ENCODE measurements around the gene GIPR. TPM values are rescaled to one million over a fixed set of nuclear protein-coding genes. Genes with fewer than 3 reads are reported as not detected.

The GIPR gene
- total and polyA plus RNA-seq, 9 donors = 0.02 to 1.6 (median 0.32) TPM; not detected in 3

GRCh38 chr19:45712699-45713067 lies 44.7 kb downstream of the GIPR start:
- Histone ChIP-seq H3K9me3 (no peaks in the 10 kb centered on the region), H3K27me3 (no peaks in the 10 kb centered on the region), H3K4me1 (ENCODE audit: insufficient read depth) (peaks cover 2% of the 10 kb centered on the region), H3K27ac (no peak overlapping the region), H3K36me3 (no peaks in the 10 kb centered on the region), H3K4me3 (no peak overlapping the region)
- DNase-seq = peak in 1 of 5 donors; percentile 32
- WGBS, 3 donors = 87 to 90% (median 88%) methylated on average over 24 to 25 of the region's 25 CpGs
- TF ChIP-seq EP300 (IDR thresholded peaks at IDR 0.05) = no peak
- TF ChIP-seq POLR2A (IDR thresholded peaks at IDR 0.05) = no peak
- TF ChIP-seq CTCF (IDR thresholded peaks at IDR 0.05) = no peak
- intact Hi-C loops (cut with DNase I) = loop anchor here in 1 of 4 donors (10.0 kb wide), 1 partner anchor 52 kb away; the partner anchor contains the start of gene SIX5

GRCh38 chr19:45713141-45713540 lies 45.1 kb downstream of the GIPR start:
- DNase-seq = no peak
- TF ChIP-seq CTCF (IDR thresholded peaks at IDR 0.05) = no peak
- no peak for TF ChIP-seq EP300 (IDR thresholded peaks at IDR 0.05)
- no peak for TF ChIP-seq POLR2A (IDR thresholded peaks at IDR 0.05)
- H3K4me3 ChIP-seq = no peak overlapping the region
- no peak overlapping the region for H3K27ac ChIP-seq
- H3K4me1 ChIP-seq (ENCODE audit: insufficient read depth) = peaks cover 5% of the 10 kb centered on the region
- H3K9me3 ChIP-seq = no peaks in the 10 kb centered on the region
- 83 to 91% (median 83%) methylated on average over 15 of the region's 15 CpGs for WGBS, 3 donors
- no peaks in the 10 kb centered on the region for H3K36me3 ChIP-seq
- intact Hi-C loops (cut with DNase I) = loop anchor here in 1 of 4 donors (10.0 kb wide), 1 partner anchor 52 kb away; the partner anchor contains the start of gene SIX5
- no peaks in the 10 kb centered on the region for H3K27me3 ChIP-seq

GRCh38 chr19:45715139-45715538 lies 47.1 kb downstream of the GIPR start:
- TF ChIP-seq POLR2A (IDR thresholded peaks at IDR 0.05) (no peak), CTCF (IDR thresholded peaks at IDR 0.05) (no peak), EP300 (IDR thresholded peaks at IDR 0.05) (no peak)
- no peak overlapping the region for H3K4me3 ChIP-seq
- H3K9me3 ChIP-seq = no peaks in the 10 kb centered on the region
- H3K27ac ChIP-seq = no peak overlapping the region
- intact Hi-C loops (cut with DNase I) = loop anchor here in 2 of 4 donors (5.0 to 10.0 kb wide), 2 partner anchors 50 to 52 kb away; partner anchors contain the start of gene SIX5 (in 2 of the 2)
- no peaks in the 10 kb centered on the region for H3K36me3 ChIP-seq
- no peak for DNase-seq
- H3K4me1 ChIP-seq (ENCODE audit: insufficient read depth) = peaks cover 7% of the 10 kb centered on the region
- no peaks in the 10 kb centered on the region for H3K27me3 ChIP-seq
- 91 to 92% (median 92%) methylated on average over 3 of the region's 3 CpGs for WGBS, 3 donors

- no peaks in the 10 kb centered on the region for H3K36me3 ChIP-seq
- no peak for TF ChIP-seq EP300 (IDR thresholded peaks at IDR 0.05)
- H3K4me3 ChIP-seq = peak overlapping the region; percentile 48
- DNase-seq = peak in 3 of 5 donors; percentile 21 to 41 (median 40)
- intact Hi-C loops (cut with DNase I) = loop anchor here in 2 of 4 donors (5.0 to 10.0 kb wide), 2 partner anchors 48 to 51 kb away; partner anchors contain the start of gene SIX5 (in 2 of the 2)
- 0 to 1% (median 1%) methylated on average over 24 of the region's 24 CpGs for WGBS, 3 donors
- peak overlapping the region; percentile 39 to 74 for H3K27ac ChIP-seq
- H3K4me1 ChIP-seq (ENCODE audit: insufficient read depth) = peaks cover 7% of the 10 kb centered on the region
- no peaks in the 10 kb centered on the region for H3K27me3 ChIP-seq
- H3K9me3 ChIP-seq = no peaks in the 10 kb centered on the region
Measured at GRCh38 chr19:45716359-45717130, 48.5 kb downstream of the GIPR start.

Data from ovary (tissue), 9 donors.